K562 (cell line): ENCODE measurements around the gene KRT76. TPM values are rescaled to one million over a fixed set of nuclear protein-coding genes. Genes with fewer than 3 reads are reported as not detected.

ENCODE experiments used
- ATAC-seq: fragments of 200-7000 bp; cut with Tn5 transposase; 3 replicates; pipeline ENCODE4 v1.9.1; 2020; ENCODE audit warnings: moderate library complexity
- BruUV-seq: library from RNA; stranded (reverse); fragments of 400-500 nt; replicated peaks from 2 replicates; lab custom pipeline; 2021; lab: Mats Ljungman, UMichigan
- CTCF ChIA-PET: fragments of 300-600 bp; formaldehyde crosslinking; extraction: SDS; loops from one replicate; lab custom pipeline; 2021; ENCODE audit warnings: low intra/inter-chr PET ratio; lab: Yijun Ruan, JAX
- POLR2A ChIA-PET: fragments of 300-600, 350-650 bp; sonication (Branson Sonifier 250); formaldehyde crosslinking; extraction: SDS; loops from one replicate; lab custom pipeline; 2021; ENCODE audit warnings: antibody characterized with exemption, inconsistent platforms; lab: Yijun Ruan, JAX
- DNase-seq, 4 experiments: peaks; one replicate each; pipeline versions ENCODE4 v3.0.0 to v3.0.0-alpha.2; 2011 to 2018; ENCODE audit warnings: low spot score in 3 of 4, mixed read lengths in 3 of 4; ENCODE audit errors: extremely low read depth in 1 of 4
- FAIRE-seq: peaks from 2 replicates; lab custom pipeline; 2011; peaks lifted over from hg19 to GRCh38; lab: Jason Lieb, UNC
- H2AFZ ChIP-seq: 2 replicates; pipeline ENCODE4 v1.6.0; 2011; ENCODE audit warnings: low read depth, low read length, control low read depth, inconsistent platforms
- H3K27ac ChIP-seq: fragments of 200-600 bp; 3 replicates; pipeline ENCODE4 v1.8.0; 2011; ENCODE audit warnings: low read depth, mild to moderate bottlenecking, control low read depth, inconsistent platforms, low read length, moderate library complexity, mixed read lengths; ENCODE audit errors: extremely low read depth
- H3K27me3 ChIP-seq, 2 experiments: fragments of 300-600 bp in 1 of 2; 2 replicates in 1 of 2; 3 replicates in 1 of 2; pipeline versions ENCODE4 v1.6.0 to v1.8.0; 2011; ENCODE audit warnings: inconsistent platforms in 2 of 2, low read length in 2 of 2, mild to moderate bottlenecking in 1 of 2, mixed read lengths in 1 of 2, moderate library complexity in 1 of 2; ENCODE audit not compliant: control insufficient read depth in 2 of 2, insufficient read depth in 2 of 2
- H3K36me3 ChIP-seq: fragments of 300-600 bp; 3 replicates; pipeline ENCODE4 v1.8.0; 2011; ENCODE audit warnings: mild to moderate bottlenecking, low read length, inconsistent platforms; ENCODE audit not compliant: control insufficient read depth, insufficient read depth
- H3K4me1 ChIP-seq, 2 experiments: fragments of 200-600 bp in 1 of 2; replicated peaks in 1 of 2; 2 replicates in 1 of 2; 3 replicates in 1 of 2; pipeline versions ENCODE4 v1.5.1 to v1.8.0; 2011; ENCODE audit warnings: inconsistent platforms in 2 of 2, low read length in 2 of 2, mild to moderate bottlenecking in 1 of 2, mixed read lengths in 1 of 2, moderate library complexity in 1 of 2; ENCODE audit not compliant: control insufficient read depth in 2 of 2, insufficient read depth in 2 of 2
- H3K4me2 ChIP-seq: 2 replicates; pipeline ENCODE4 v1.6.1; 2011; ENCODE audit warnings: low read length, control low read depth, inconsistent platforms, mixed read lengths; ENCODE audit not compliant: insufficient read depth
- H3K4me3 ChIP-seq: fragments of 200-600 bp; sonication (generic), shearing (Covaris generic); 2 replicates; pipeline ENCODE4 v1.5.1; 2016; ENCODE audit warnings: control low read depth, inconsistent platforms
- H3K79me2 ChIP-seq: fragments of 200-600 bp; 3 replicates; pipeline ENCODE4 v1.8.0; 2011; ENCODE audit warnings: low read length, inconsistent platforms; ENCODE audit not compliant: control insufficient read depth, insufficient read depth
- H3K9ac ChIP-seq, 2 experiments: 2 replicates each; pipeline versions ENCODE4 v1.6.0 to v1.6.1; 2011; ENCODE audit warnings: low read depth in 2 of 2, low read length in 2 of 2, control low read depth in 1 of 2, inconsistent platforms in 1 of 2, mild to moderate bottlenecking in 1 of 2, mixed read lengths in 1 of 2; ENCODE audit not compliant: insufficient read depth in 1 of 2
- H3K9me1 ChIP-seq: one replicate; pipeline ENCODE4 v1.6.0; 2011; ENCODE audit warnings: inconsistent platforms, mild to moderate bottlenecking, low read length, moderate library complexity; ENCODE audit not compliant: control insufficient read depth, insufficient read depth
- H3K9me3 ChIP-seq: replicated peaks from 2 replicates; pipeline ENCODE4 v1.5.1; 2011; ENCODE audit warnings: low read depth, low read length, inconsistent platforms; ENCODE audit not compliant: control insufficient read depth, insufficient read depth
- H4K20me1 ChIP-seq: replicated peaks from 2 replicates; pipeline ENCODE4 v1.6.1; 2011; ENCODE audit warnings: low read length, inconsistent platforms, mixed read lengths; ENCODE audit not compliant: control insufficient read depth, insufficient read depth
- CREB1 ChIP-seq, 2 experiments: sonication (generic) in 1 of 2; formaldehyde crosslinking in 1 of 2; IDR thresholded peaks; 2 replicates each; pipeline versions ENCODE4 v1.6.1 to v1.8.0; 2012 to 2022; ENCODE audit warnings: inconsistent platforms in 1 of 2, mild to moderate bottlenecking in 1 of 2, missing genetic modification reagents in 1 of 2, moderate library complexity in 1 of 2
- NONO ChIP-seq, 2 experiments: fragments of 200-400 bp in 1 of 2; fragments of 450-650 bp in 1 of 2; formaldehyde crosslinking in 1 of 2; IDR thresholded peaks; 2 replicates each; pipeline ENCODE4 v1.6.1; 2017; ENCODE audit warnings: low read depth in 2 of 2, mild to moderate bottlenecking in 2 of 2, moderate library complexity in 2 of 2, low read length in 1 of 2
- RBM17 ChIP-seq: fragments of 200-400 bp; formaldehyde crosslinking; IDR thresholded peaks from 2 replicates; pipeline ENCODE4 v1.6.1; 2017; ENCODE audit warnings: low read depth, mild to moderate bottlenecking, low read length, borderline replicate concordance
- TCF3 ChIP-seq: sonication (generic); formaldehyde crosslinking; IDR thresholded peaks from 2 replicates; pipeline ENCODE4 v1.4.0; 2020; ENCODE audit warnings: mild to moderate bottlenecking, missing genetic modification reagents
- TFAM ChIP-seq: fragments of 250-450 bp; sonication (Bioruptor Pico); conservative IDR thresholded peaks from 2 replicates; pipeline ENCODE4 v1.5.0; 2021; ENCODE audit warnings: mild to moderate bottlenecking, moderate library complexity
- YBX1 ChIP-seq: fragments of 450-650 bp; IDR thresholded peaks from 2 replicates; pipeline ENCODE4 v1.7.1; 2016; ENCODE audit warnings: mild to moderate bottlenecking
- ZNF780A ChIP-seq: fragments of 250-450 bp; sonication (Bioruptor Pico); IDR thresholded peaks from 2 replicates; pipeline ENCODE4 v1.5.0; 2021; ENCODE audit warnings: mild to moderate bottlenecking
- ZNF830 ChIP-seq: fragments of 250-450 bp; sonication (Bioruptor Pico); IDR thresholded peaks from 2 replicates; pipeline ENCODE4 v1.5.0; 2021; ENCODE audit warnings: mild to moderate bottlenecking
- WGBS: fragments of 100-300 bp; shearing (Covaris generic); methylation state at CpG from one replicate; pipeline ENCODE4 v1.1.6; 2016; ENCODE audit warnings: low coverage, mixed read lengths; ENCODE audit not compliant: insufficient coverage; ENCODE audit errors: missing lambda C conversion rate; 5-methylcytosine and 5-hydroxymethylcytosine counted together
- in situ Hi-C: fragments of 300-500 bp; cut with MboI; formaldehyde crosslinking; loops from 4 replicates; pipeline ENCODE4 v1.15.0; 2018; ENCODE audit warnings: inconsistent platforms, mixed read lengths
- intact Hi-C: fragments of 100-400 bp; cut with micrococcal nuclease; formaldehyde crosslinking; loops from 2 replicates; pipeline ENCODE4 v1.14.2; 2022
- polyA plus RNA-seq, 8 experiments: library from polyadenylated mRNA; depleted of rRNA in 4 of 8; stranded (reverse) in 5 of 8; unstranded in 3 of 8; fragments of >200 nt; fragmentation: Nextera tagmentation in 2 of 8; fragmentation: Illumina TruSeq in 1 of 8; extraction: Ambion mirVana in 2 of 8; extraction: Trizol in 1 of 8; gene quantifications; 2 replicates each; pipeline versions ENCODE4 v1.2.1 to v1.2.3, GENCODE V29; 2011 to 2014; ENCODE audit warnings: inconsistent platforms in 1 of 8, missing spikeins in 1 of 8
- total RNA-seq, 7 experiments: library from RNA; depleted of rRNA in 6 of 7; stranded (reverse); fragments of >200 nt in 6 of 7; fragmentation: Illumina TruSeq in 2 of 7; extraction: Trizol in 2 of 7; gene quantifications; 2 replicates each; pipeline versions ENCODE4 v1.2.1 to v1.2.3, GENCODE V29; 2011 to 2021; ENCODE audit warnings: low replicate concordance in 1 of 7
- TF ChIP-seq, protein P1 (sequence below): fragments of 150-350 bp; IDR thresholded peaks from 2 replicates; pipeline ENCODE4 v1.6.1; 2014; ENCODE audit warnings: low read depth, mild to moderate bottlenecking, low read length, borderline replicate concordance

The KRT76 gene
- total and polyA plus RNA-seq, 9 of the 15 experiments (the other 6 are each of a cell fraction or from before 2014, with no cell fraction given), result not detected

DNA sequence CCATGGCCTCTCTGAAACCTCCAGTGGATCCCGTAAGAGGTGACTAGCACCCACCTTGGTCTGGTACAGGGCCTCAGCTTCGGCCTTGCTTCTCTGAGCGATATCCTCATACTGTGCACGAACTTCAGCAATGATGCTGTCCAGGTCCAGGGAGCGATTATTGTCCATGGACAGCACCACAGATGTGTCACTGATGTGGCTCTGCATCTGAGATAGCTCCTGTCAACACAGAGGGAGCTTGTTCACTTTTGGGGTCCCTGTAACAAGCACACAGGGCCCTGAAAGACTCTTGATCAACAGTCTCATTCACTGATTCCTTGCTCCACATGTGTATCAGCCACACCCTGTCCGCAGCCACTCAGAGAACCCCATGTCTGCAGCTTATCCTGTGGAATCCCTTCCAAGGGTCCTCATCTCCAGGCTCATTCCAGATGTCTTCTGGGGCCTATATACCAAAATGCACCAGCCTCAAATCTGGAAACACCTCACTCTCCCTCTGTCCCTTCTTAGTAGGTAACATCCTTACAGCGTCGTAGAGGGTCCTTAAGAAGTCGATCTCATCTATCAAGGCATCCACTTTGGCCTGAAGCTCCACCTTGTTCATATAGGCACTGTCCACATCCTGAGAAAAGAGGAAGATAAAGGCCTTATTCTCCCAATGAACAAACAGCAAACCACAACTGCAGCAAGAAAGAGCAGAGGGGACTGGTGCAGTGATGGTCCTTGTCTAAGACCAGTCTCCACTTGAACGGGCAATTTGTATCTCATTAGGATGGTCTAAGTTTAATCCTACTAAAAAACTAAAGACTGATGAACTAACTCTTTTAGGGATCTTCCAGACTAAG lies 15.3 kb upstream of the KRT76 start:
- no peaks in the 10 kb centered on the region for H3K79me2 ChIP-seq
- no peak overlapping the region for H3K27ac ChIP-seq
- 39% methylated on average over 9 of the region's 10 CpGs for WGBS
- no peak overlapping the region for H3K4me3 ChIP-seq
- DNase-seq, result no peak
- H3K9ac ChIP-seq, result no peak overlapping the region
- H3K4me2 ChIP-seq, result no peak overlapping the region
- no peak overlapping the region for H2AFZ ChIP-seq
- ChIA-PET CTCF (no interaction called here), POLR2A (interaction anchor here (0.6 to 0.9 kb wide), 3 partner anchors 17 to 1709 kb away, joined by 3 to 4 read pairs (median 3); no protein-coding TSS in a partner anchor)
- BruUV-seq, result no TSS peak
- ATAC-seq, result no peak
- TF ChIP-seq NONO (IDR thresholded peaks at IDR 0.05; ENCODE audit: low read depth in 2 of 2, low read length in 1 of 2) (no peak), ZNF780A (CRISPR knock-in tag) (no peak), CREB1 (IDR thresholded peaks at IDR 0.05) (no peak), CREB1 (CRISPR knock-in tag; IDR thresholded peaks at IDR 0.05) (no peak), RBM17 (no peak), ZNF830 (CRISPR knock-in tag) (no peak), YBX1 (no peak), TCF3 (no peak), TFAM (CRISPR knock-in tag) (no peak)
- TF ChIP-seq, protein P1, sequence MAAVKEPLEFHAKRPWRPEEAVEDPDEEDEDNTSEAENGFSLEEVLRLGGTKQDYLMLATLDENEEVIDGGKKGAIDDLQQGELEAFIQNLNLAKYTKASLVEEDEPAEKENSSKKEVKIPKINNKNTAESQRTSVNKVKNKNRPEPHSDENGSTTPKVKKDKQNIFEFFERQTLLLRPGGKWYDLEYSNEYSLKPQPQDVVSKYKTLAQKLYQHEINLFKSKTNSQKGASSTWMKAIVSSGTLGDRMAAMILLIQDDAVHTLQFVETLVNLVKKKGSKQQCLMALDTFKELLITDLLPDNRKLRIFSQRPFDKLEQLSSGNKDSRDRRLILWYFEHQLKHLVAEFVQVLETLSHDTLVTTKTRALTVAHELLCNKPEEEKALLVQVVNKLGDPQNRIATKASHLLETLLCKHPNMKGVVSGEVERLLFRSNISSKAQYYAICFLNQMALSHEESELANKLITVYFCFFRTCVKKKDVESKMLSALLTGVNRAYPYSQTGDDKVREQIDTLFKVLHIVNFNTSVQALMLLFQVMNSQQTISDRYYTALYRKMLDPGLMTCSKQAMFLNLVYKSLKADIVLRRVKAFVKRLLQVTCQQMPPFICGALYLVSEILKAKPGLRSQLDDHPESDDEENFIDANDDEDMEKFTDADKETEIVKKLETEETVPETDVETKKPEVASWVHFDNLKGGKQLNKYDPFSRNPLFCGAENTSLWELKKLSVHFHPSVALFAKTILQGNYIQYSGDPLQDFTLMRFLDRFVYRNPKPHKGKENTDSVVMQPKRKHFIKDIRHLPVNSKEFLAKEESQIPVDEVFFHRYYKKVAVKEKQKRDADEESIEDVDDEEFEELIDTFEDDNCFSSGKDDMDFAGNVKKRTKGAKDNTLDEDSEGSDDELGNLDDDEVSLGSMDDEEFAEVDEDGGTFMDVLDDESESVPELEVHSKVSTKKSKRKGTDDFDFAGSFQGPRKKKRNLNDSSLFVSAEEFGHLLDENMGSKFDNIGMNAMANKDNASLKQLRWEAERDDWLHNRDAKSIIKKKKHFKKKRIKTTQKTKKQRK, result no peak
- no peaks in the 10 kb centered on the region for H3K36me3 ChIP-seq
- no peaks in the 10 kb centered on the region for H3K9me1 ChIP-seq
- H3K27me3 ChIP-seq, result peaks cover 0 to 6% of the 10 kb centered on the region in 2 experiments; a peak in 1 of 5 replicates
- no peak for FAIRE-seq
- H3K4me1 ChIP-seq, result peaks cover 27 to 38% of the 10 kb centered on the region in 2 experiments; a peak in 4 of 5 replicates
- H4K20me1 ChIP-seq, result no peaks in the 10 kb centered on the region
- no peaks in the 10 kb centered on the region for H3K9me3 ChIP-seq
- intact Hi-C loops, result no loop called here
- in situ Hi-C loops, result no loop called here
